GM21786 (cell line): ENCODE data around the gene MTA2.
"Not testable (repeated sequence)": the region's sequence is repeated elsewhere in the genome, so short reads cannot be mapped to it uniquely, and the experiment has no call there.

Source experiments
- ATAC-seq: cut with Tn5 transposase; IDR thresholded peaks from one replicate; pipeline ENCODE4 v1.9.1; 2021; ENCODE audit not compliant: unreplicated experiment

Gene MTA2

GRCh38 chr11:62592989-62593421 lies 8.7 kb downstream of the MTA2 start:
- ATAC-seq: no peak

- no peak for ATAC-seq
These were observed 9.4 kb downstream of the MTA2 start for GRCh38 chr11:62592146-62592815.

GRCh38 chr11:62591448-62592145 lies 10.1 kb downstream of the MTA2 start, which contains the start of gene TUT1:
TUT1 (minus strand) TSS chr11:62591523; CDS start chr11:62591485, 38 bp downstream.
- ATAC-seq: peak; percentile 88

- no peak for ATAC-seq
These were observed 12.6 kb downstream of the MTA2 start for GRCh38 chr11:62588966-62589637.

GRCh38 chr11:62585356-62585755 lies 16.3 kb downstream of the MTA2 start:
- not testable (repeated sequence) for ATAC-seq

- not testable (repeated sequence) for ATAC-seq
These were observed 19.9 kb downstream of the MTA2 start for GRCh38 chr11:62581735-62582134.

GRCh38 chr11:62580959-62581715 lies 20.5 kb downstream of the MTA2 start:
- no peak for ATAC-seq

- no peak for ATAC-seq
These were observed 22.4 kb downstream of the MTA2 start for GRCh38 chr11:62579252-62579651.

- no peak for ATAC-seq
These were observed 23.1 kb downstream of the MTA2 start for GRCh38 chr11:62578541-62578940.

- no peak for ATAC-seq
These were observed 24.5 kb downstream of the MTA2 start for GRCh38 chr11:62577046-62577714.

- no peak for ATAC-seq
These were observed 25.8 kb downstream of the MTA2 start for GRCh38 chr11:62575837-62576236.

GRCh38 chr11:62575156-62575555 lies 26.5 kb downstream of the MTA2 start:
- ATAC-seq: no peak

GRCh38 chr11:62574363-62575071 lies 27.1 kb downstream of the MTA2 start:
- peak; percentile 9 for ATAC-seq

GRCh38 chr11:62573592-62574362 lies 27.9 kb downstream of the MTA2 start, which contains the start of gene EEF1G:
EEF1G (minus strand) TSS chr11:62573891; CDS start chr11:62573842, 49 bp downstream.
- peak; percentile 84 for ATAC-seq

GRCh38 chr11:62573006-62573591 lies 28.6 kb downstream of the MTA2 start:
- ATAC-seq: no peak

- ATAC-seq: no peak
These were observed 29.2 kb downstream of the MTA2 start for GRCh38 chr11:62572431-62572830.

- ATAC-seq: not testable (repeated sequence)
These were observed 30.2 kb downstream of the MTA2 start for GRCh38 chr11:62571493-62571892.

- not testable (repeated sequence) for ATAC-seq
These were observed 30.8 kb downstream of the MTA2 start for GRCh38 chr11:62570903-62571302.

- no peak for ATAC-seq
These were observed 32.1 kb downstream of the MTA2 start for GRCh38 chr11:62569611-62570010.
